SK-N-SH (cell line): Measurements from ENCODE around the gene SERP2. TPM values are rescaled to one million over a fixed set of nuclear protein-coding genes. Genes with fewer than 3 reads are reported as not detected.
A peak's percentile ranks its signal among the peaks of the same experiment; 100 is the strongest.

ENCODE experiments used
- CTCF ChIA-PET: fragments of 300-600, 350-600 bp; formaldehyde crosslinking; extraction: SDS; loops from one replicate; lab custom pipeline; 2021; lab: Yijun Ruan, JAX
- POLR2A ChIA-PET: fragments of 350-600 bp; sonication (Branson Sonifier 250); formaldehyde crosslinking; extraction: SDS; loops from one replicate; lab custom pipeline; 2020; ENCODE audit warnings: antibody characterized with exemption, inconsistent platforms; lab: Yijun Ruan, JAX
- DNase-seq: peaks from one replicate; pipeline ENCODE4 v3.0.0; 2012
- H2AFZ ChIP-seq: fragments of 200-600 bp; sonication (generic); 2 replicates; pipeline ENCODE4 v1.8.1; 2016; ENCODE audit warnings: antibody characterized with exemption, mild to moderate bottlenecking, low read depth
- H3F3A ChIP-seq: fragments of 200-600 bp; sonication (generic); replicated peaks from 2 replicates; pipeline ENCODE3; 2016; ENCODE audit warnings: antibody characterized with exemption, mild to moderate bottlenecking; ENCODE audit not compliant: insufficient read depth
- H3K27ac ChIP-seq, 2 experiments: fragments of 200-500 bp in 1 of 2; fragments of 200-600 bp in 1 of 2; sonication (Bioruptor generic) in 1 of 2; sonication (generic), shearing (Covaris generic) in 1 of 2; 2 replicates each; pipeline versions ENCODE4 v1.5.1 to v1.6.1; 2014 to 2016; ENCODE audit warnings: low read depth in 2 of 2, inconsistent platforms in 1 of 2, low read length in 1 of 2, mild to moderate bottlenecking in 1 of 2, mixed read lengths in 1 of 2
- H3K27me3 ChIP-seq: fragments of 200-600 bp; sonication (generic), shearing (Covaris generic); 2 replicates; pipeline ENCODE4 v1.6.1; 2016; ENCODE audit warnings: mixed run types; ENCODE audit not compliant: insufficient read depth
- H3K36me3 ChIP-seq, 2 experiments: fragments of 200-500 bp in 1 of 2; fragments of 200-600 bp in 1 of 2; sonication (Bioruptor generic) in 1 of 2; sonication (generic) in 1 of 2; replicated peaks in 1 of 2; 2 replicates each; pipeline versions ENCODE3 to v1.5.1; 2014 to 2016; ENCODE audit warnings: low read length in 1 of 2, mild to moderate bottlenecking in 1 of 2; ENCODE audit not compliant: insufficient read depth in 2 of 2, control insufficient read depth in 1 of 2
- H3K4me1 ChIP-seq, 2 experiments: fragments of 200-500 bp in 1 of 2; fragments of 200-600 bp in 1 of 2; sonication (Bioruptor generic) in 1 of 2; sonication (generic), shearing (Covaris generic) in 1 of 2; 2 replicates each; pipeline versions ENCODE4 v1.5.1 to v1.6.1; 2014 to 2016; ENCODE audit warnings: low read depth in 1 of 2, low read length in 1 of 2, mixed run types in 1 of 2; ENCODE audit not compliant: insufficient read depth in 2 of 2, control insufficient read depth in 1 of 2
- H3K4me2 ChIP-seq: fragments of 200-600 bp; sonication (generic), shearing (Covaris generic); 2 replicates; pipeline ENCODE4 v1.6.1; 2017; ENCODE audit warnings: mixed run types
- H3K4me3 ChIP-seq, 2 experiments: fragments of 200-500 bp in 1 of 2; fragments of 200-600 bp in 1 of 2; sonication (Bioruptor generic) in 1 of 2; sonication (generic), shearing (Covaris generic) in 1 of 2; 2 replicates each; pipeline versions ENCODE4 v1.5.1 to v1.8.1; 2014 to 2016; ENCODE audit warnings: low read depth in 2 of 2, inconsistent platforms in 1 of 2, low read length in 1 of 2, mild to moderate bottlenecking in 1 of 2, mixed read lengths in 1 of 2, moderate library complexity in 1 of 2
- H3K79me2 ChIP-seq: fragments of 200-600 bp; sonication (generic); 2 replicates; pipeline ENCODE4 v1.8.1; 2017; ENCODE audit warnings: mild to moderate bottlenecking; ENCODE audit not compliant: insufficient read depth
- H3K9ac ChIP-seq: fragments of 200-600 bp; sonication (generic); 2 replicates; pipeline ENCODE4 v1.6.1; 2017; ENCODE audit warnings: mixed run types
- H3K9me2 ChIP-seq: fragments of 200-600 bp; sonication (generic); 2 replicates; pipeline ENCODE4 v1.6.1; 2017; ENCODE audit warnings: mixed run types
- H3K9me3 ChIP-seq: fragments of 200-600 bp; sonication (generic); 2 replicates; pipeline ENCODE4 v1.6.1; 2017; ENCODE audit warnings: mixed run types, mild to moderate bottlenecking, moderate library complexity
- H4K20me1 ChIP-seq: fragments of 200-600 bp; sonication (generic); 2 replicates; pipeline ENCODE4 v1.6.1; 2017; ENCODE audit warnings: mild to moderate bottlenecking, mixed run types; ENCODE audit not compliant: insufficient read depth
- CHD2 ChIP-seq: fragments of 150-350 bp; IDR thresholded peaks from 2 replicates; pipeline ENCODE4 v1.6.1; 2018; ENCODE audit warnings: low read length; ENCODE audit not compliant: partially characterized antibody
- CTCF ChIP-seq: fragments of 200-600 bp; sonication (generic); IDR thresholded peaks from 2 replicates; pipeline ENCODE4 v1.6.1; 2017; ENCODE audit warnings: antibody characterized with exemption, mild to moderate bottlenecking, moderate library complexity
- FOSL2 ChIP-seq: IDR thresholded peaks from 2 replicates; pipeline ENCODE4 v1.4.0; 2012; ENCODE audit warnings: low read depth, mild to moderate bottlenecking, moderate library complexity, borderline replicate concordance
- FOXJ3 ChIP-seq: sonication (generic); formaldehyde crosslinking; IDR thresholded peaks from 2 replicates; pipeline ENCODE4 v1.5.1; 2020; ENCODE audit warnings: mild to moderate bottlenecking, missing genetic modification reagents
- GABPA ChIP-seq: IDR thresholded peaks from 2 replicates; pipeline ENCODE4 v1.4.0; 2012; ENCODE audit warnings: low read depth, mild to moderate bottlenecking
- GATA2 ChIP-seq: sonication (generic); formaldehyde crosslinking; IDR thresholded peaks from 2 replicates; pipeline ENCODE4 v1.5.0; 2020; ENCODE audit warnings: mild to moderate bottlenecking, missing genetic modification reagents
- JUND ChIP-seq: IDR thresholded peaks from 2 replicates; pipeline ENCODE4 v1.4.0; 2012
- NFIC ChIP-seq: IDR thresholded peaks from 2 replicates; pipeline ENCODE4 v1.4.0; 2012; ENCODE audit warnings: borderline replicate concordance
- POLR2AphosphoS5 ChIP-seq: IDR thresholded peaks from 2 replicates; pipeline ENCODE4 v1.6.1; 2012; ENCODE audit warnings: low read depth, low read length
- RAD21 ChIP-seq: IDR thresholded peaks from 2 replicates; pipeline ENCODE4 v1.6.1; 2012; ENCODE audit warnings: mild to moderate bottlenecking, low read length
- REST ChIP-seq: IDR thresholded peaks from 2 replicates; pipeline ENCODE4 v1.6.1; 2012; ENCODE audit warnings: mild to moderate bottlenecking, low read depth, low read length, moderate library complexity
- RFX5 ChIP-seq: IDR thresholded peaks from 2 replicates; pipeline ENCODE4 v1.6.1; 2012; ENCODE audit warnings: mild to moderate bottlenecking, improper control_type of control experiment, low read length
- TCF12 ChIP-seq: IDR thresholded peaks from 2 replicates; pipeline ENCODE4 v1.4.0; 2012
- USF2 ChIP-seq: fragments of 150-350 bp; IDR thresholded peaks from 2 replicates; pipeline ENCODE4 v1.6.1; 2017; ENCODE audit warnings: antibody characterized with exemption, low read length, low read depth, borderline replicate concordance
- YY1 ChIP-seq: IDR thresholded peaks from 2 replicates; pipeline ENCODE4 v1.4.0; 2012; ENCODE audit warnings: low read depth, mild to moderate bottlenecking
- ZBTB33 ChIP-seq: IDR thresholded peaks from 2 replicates; pipeline ENCODE4 v1.4.0; 2012; ENCODE audit warnings: low read depth, borderline replicate concordance
- WGBS: methylation state at CpG from one replicate; pipeline ENCODE4 v1.1.6; 2017; ENCODE audit warnings: low lambda C conversion rate; 5-methylcytosine and 5-hydroxymethylcytosine counted together
- polyA plus RNA-seq, 3 experiments: library from polyadenylated mRNA; depleted of rRNA; stranded (reverse); fragments of >200 nt; gene quantifications; 2 replicates each; pipeline ENCODE4 v1.2.3, GENCODE V29; 2012
- TF ChIP-seq, protein P1 (sequence below): fragments of 150-350 bp; IDR thresholded peaks from 2 replicates; pipeline ENCODE4 v1.6.1; 2016; ENCODE audit warnings: mild to moderate bottlenecking, low read depth, low read length

SERP2 gene
- polyA plus RNA-seq, 1 of the 3 experiments (the other 2 are of a cell fraction) = 4.9 TPM

DNA sequence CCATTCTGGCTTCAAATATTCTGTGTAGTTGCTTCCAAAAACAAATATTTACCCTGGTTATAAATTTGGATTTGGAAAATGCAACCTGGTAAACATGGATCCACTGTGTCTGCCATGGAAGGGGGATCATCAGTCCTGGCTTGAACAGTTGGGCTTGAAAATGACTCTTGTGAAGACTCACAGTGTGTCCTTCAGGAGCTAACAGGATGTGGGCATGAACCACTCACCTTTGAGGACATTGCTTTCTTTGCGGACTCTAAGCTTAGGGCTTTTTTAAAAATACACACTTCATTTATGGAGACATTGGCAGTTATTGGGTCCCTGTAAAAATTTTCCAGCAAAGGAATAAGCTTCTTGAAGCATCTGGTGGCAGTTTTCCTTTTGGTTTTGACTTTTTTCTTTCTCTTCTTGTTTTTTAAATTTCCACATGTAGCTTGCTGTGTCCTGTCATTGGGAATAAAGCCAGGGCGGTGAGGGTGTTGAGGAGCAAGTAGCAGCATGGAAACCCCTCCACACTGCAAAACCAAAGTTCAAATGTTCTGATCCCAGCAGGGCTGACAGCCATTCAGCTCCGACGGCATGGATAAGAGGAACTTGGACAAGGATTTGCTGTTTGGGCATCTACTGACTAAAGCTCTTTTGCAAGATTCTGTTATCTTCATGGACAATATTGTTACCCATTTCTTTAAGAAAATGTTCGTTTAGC is 39.5 kb upstream of the SERP2 start:
- DNase-seq = no peak
- no peaks in the 10 kb centered on the region for H3K36me3 ChIP-seq
- no peak overlapping the region for H3K9ac ChIP-seq
- H3K9me3 ChIP-seq = no peaks in the 10 kb centered on the region
- no peaks in the 10 kb centered on the region for H4K20me1 ChIP-seq
- H3K79me2 ChIP-seq = no peaks in the 10 kb centered on the region
- H2AFZ ChIP-seq = no peak overlapping the region
- H3F3A ChIP-seq = peaks cover 18% of the 10 kb centered on the region
- H3K4me1 ChIP-seq = peaks cover 22 to 40% of the 10 kb centered on the region in 2 experiments
- TF ChIP-seq GABPA = no peak
- no peak for TF ChIP-seq GATA2
- no peak for TF ChIP-seq JUND
- no peak for TF ChIP-seq CTCF
- no peak for TF ChIP-seq RAD21
- TF ChIP-seq TCF12 = no peak
- no peak for TF ChIP-seq RFX5
- TF ChIP-seq USF2 = no peak
- no peak for TF ChIP-seq CHD2
- TF ChIP-seq YY1 = no peak
- TF ChIP-seq, protein P1, sequence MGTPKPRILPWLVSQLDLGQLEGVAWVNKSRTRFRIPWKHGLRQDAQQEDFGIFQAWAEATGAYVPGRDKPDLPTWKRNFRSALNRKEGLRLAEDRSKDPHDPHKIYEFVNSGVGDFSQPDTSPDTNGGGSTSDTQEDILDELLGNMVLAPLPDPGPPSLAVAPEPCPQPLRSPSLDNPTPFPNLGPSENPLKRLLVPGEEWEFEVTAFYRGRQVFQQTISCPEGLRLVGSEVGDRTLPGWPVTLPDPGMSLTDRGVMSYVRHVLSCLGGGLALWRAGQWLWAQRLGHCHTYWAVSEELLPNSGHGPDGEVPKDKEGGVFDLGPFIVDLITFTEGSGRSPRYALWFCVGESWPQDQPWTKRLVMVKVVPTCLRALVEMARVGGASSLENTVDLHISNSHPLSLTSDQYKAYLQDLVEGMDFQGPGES = no peak
- TF ChIP-seq POLR2AphosphoS5 = no peak
- TF ChIP-seq FOXJ3 = no peak
- TF ChIP-seq FOSL2 = no peak
- no peak for TF ChIP-seq REST
- TF ChIP-seq ZBTB33 = no peak
- no peak for TF ChIP-seq NFIC
- POLR2A ChIA-PET = interaction anchor here (1.3 kb wide), 1 partner anchor 8 kb away, joined by 3 read pairs; no protein-coding TSS in a partner anchor
- 95% methylated on average over 5 of the region's 5 CpGs for WGBS
- H3K27me3 ChIP-seq = no peaks in the 10 kb centered on the region
- CTCF ChIA-PET = interaction anchor here (0.7 to 2.5 kb wide), 4 partner anchors 8 to 204 kb away, joined by 3 to 11 read pairs (median 3); no protein-coding TSS in a partner anchor
- H3K9me2 ChIP-seq = no peaks in the 10 kb centered on the region
- H3K4me3 ChIP-seq = no peak overlapping the region
- H3K4me2 ChIP-seq = no peak overlapping the region
- H3K27ac ChIP-seq = peak overlapping the region in 1 of 2 experiments; percentile 98; a peak in 2 of 4 replicates
